Measurements from ENCODE around the gene AGER.
A peak's percentile ranks its signal among the peaks of the same experiment; 100 is the strongest.

The AGER gene

DNA sequence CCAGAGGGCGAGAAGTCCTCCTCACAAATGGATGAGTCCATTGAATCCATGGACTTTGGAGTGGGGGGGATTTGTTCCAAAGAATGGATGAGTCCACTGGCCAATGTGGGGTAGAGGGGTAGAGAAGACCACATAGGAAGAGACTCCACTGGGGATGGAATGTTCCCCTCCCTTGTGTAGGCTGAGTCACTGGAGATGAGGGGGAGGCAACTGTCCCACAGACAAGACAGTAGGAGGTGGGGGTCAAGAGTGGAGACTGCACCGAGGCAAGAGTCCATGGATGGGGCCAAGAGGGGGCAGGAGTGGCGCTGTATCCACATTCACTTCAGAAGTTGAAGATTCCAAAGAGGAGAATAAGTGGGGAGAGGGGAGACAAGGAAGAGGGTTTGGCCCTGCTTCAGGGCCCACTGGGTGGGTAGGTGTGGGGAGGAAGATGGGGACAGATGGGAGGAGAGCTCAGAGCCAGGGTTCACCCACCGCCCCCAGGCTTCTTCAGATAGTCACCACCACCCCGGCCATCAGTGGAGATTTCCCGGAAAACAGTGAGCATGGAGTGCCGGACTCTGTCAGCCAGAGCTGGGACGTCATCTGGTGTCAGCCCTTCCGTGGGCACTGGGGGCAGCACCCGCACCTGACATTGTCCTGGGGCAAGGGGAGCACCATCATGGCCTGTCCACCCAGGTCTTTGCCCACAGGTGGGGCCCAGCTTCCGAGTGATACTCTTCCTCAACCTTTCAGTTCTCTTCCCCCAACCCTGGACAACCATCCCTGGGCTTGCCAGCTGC is 15.1 kb downstream of the AGER start:
- no peak for DNase-seq (ENCODE audit: low spot score)

DNA sequence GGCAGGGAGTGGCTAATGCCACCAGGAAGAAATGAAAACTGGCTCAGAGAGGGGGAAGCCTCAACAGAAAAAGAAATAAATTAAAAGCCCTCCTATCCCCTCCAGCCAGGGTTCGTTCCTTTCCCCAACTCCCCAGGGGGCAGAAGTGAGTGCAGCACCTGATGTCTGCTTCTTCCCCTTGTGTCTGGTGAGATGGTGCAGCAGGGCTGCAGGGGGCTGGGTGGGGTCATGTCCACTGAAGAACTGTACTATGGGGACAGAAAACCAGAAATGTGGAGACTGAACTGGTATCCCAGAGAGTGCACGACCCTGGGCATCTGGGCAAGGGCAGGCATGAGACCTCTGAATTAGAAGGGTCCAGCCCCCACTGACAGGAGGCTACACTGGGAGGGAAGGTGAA is 15.7 kb downstream of the AGER start:
- DNase-seq (ENCODE audit: low spot score) = no peak

DNA sequence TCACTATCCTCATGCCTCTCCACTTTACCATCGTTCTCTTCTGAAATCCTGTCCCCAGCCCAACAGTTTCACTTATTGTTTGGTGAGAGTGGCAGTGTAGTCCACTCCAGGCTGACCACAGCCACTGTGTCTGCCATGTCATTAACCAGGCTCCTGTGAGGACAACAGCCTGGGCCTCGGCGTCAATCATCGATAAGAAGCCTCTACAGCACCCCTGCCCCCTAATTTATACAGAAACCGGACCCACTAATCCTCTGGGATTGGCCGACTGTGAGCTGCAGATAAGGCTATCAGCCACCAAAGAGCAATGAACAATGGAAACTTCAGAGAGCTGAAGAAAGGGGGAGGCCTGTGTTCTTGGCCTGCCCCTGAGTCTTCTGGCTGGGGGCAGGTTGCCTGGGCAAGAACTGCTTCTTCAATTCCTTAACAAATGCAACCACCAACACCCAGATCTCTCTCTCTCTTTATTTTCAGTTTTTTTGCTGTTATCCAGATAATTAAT is 16.2 kb downstream of the AGER start:
- DNase-seq (ENCODE audit: low spot score) = no peak

DNA sequence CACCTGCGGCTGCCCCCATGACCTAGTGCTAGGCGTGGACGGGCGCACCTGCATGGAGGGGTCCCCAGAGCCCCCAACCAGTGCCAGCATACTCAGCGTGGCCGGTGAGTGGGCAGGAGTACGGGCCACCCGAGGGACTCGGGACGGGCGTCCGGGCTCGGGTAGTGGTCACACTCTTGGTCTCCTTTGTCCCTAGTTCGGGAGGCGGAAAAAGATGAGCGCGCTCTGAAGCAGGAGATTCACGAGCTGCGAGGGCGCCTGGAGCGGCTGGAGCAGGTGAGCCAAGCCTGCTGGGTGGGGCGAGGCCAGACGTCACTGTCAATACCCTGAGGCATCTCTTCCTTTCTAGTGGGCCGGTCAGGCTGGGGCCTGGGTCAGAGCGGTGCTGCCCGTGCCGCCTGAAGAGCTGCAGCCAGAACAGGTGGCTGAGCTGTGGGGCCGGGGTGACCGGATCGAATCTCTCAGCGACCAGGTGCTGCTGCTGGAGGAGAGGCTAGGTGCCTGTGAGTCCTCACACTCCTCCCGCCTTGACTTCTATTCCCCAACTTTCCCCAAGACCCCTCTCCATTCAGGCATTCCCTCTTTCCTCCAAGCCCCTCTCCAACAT is 16.8 kb downstream of the AGER start:
- no peak for DNase-seq (ENCODE audit: low spot score)

DNA sequence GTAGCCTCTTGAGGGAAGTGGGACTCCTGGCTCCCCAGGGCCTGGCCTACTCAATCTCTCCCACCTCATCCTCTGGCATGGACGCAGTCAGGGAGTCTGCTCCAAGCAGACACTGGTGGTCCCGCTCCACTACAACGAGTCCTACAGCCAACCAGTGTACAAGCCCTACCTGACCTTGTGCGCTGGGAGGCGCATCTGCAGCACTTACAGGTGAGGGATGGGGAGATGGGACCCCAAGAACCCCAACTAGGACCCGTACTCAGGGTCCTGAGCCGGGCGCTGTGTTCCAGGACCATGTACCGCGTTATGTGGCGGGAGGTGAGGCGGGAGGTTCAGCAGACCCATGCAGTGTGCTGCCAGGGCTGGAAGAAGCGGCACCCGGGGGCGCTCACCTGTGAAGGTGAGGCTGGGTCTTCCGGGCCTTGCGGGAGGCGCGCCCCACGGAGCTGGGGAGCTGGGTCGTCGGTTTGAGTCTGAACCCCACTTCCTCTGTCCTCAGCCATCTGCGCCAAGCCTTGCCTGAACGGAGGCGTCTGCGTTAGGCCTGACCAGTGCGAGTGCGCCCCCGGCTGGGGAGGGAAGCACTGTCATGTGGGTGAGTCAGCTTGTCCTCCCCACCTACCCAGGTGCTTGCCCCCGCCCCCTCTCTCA is 17.5 kb downstream of the AGER start:
- no peak for DNase-seq (ENCODE audit: low spot score)

DNA sequence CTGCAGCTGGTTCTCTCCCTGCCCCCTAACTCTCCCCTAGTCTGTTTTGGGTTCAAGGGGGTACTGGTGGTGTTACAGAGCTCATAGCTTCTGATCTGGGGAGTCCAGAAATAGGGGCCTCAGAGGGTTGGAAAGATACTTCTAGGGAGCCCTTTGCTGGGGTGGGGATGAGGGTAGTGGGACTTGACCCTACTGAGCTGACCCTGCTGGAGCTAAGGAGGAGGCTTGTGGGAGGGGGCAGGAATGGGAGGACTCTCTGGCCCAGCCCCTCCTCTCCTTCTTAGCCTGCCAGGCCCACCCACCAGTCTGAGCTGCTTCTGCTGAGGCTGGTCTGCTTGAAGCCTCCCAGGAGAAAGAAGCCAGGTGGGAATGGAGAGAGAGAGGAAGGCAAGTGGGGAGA is 19.8 kb downstream of the AGER start, which contains the start of gene EGFL8:
Gene EGFL8 (plus strand): TSS at position 301 of the 400 bp plus-strand sequence. CDS start 1,571 bp downstream, outside the sequence.
- no peak for DNase-seq (ENCODE audit: low spot score)

DNA sequence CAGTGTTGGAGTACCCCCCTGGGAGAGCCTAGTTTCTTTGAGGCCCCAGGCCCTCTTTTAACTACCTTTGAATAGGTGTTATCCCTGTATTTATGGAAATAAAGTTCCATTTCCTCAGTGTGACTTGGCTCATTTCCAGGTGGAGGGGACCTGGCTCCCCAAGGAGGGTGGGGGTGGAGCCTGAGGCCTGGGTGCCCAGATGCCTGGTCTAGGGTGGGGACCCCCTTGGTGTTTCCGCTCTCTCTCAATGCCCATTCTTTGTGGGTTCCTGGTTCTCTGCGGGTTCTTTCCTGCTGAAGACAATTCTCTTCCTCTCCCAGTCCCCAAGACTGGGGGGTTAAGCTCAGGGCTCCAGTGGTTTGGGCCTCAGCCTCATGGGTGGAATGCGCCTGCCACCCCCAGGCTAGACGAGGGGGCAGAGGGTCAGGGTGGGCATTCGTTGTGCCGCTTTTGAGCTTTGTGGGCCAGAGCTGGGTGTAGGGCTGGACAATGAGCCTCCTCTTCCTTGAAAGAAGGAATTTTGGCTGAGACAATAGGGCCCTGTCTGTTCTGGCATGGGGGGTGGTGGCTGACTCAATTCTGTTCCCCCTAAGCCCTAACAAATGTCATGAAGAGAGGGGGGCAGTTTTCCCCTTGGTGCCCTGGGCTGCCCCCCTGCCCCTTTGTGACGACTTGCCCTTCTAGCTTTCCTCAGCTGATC is 20.3 kb downstream of the AGER start:
- DNase-seq (ENCODE audit: low spot score) = no peak

DNA sequence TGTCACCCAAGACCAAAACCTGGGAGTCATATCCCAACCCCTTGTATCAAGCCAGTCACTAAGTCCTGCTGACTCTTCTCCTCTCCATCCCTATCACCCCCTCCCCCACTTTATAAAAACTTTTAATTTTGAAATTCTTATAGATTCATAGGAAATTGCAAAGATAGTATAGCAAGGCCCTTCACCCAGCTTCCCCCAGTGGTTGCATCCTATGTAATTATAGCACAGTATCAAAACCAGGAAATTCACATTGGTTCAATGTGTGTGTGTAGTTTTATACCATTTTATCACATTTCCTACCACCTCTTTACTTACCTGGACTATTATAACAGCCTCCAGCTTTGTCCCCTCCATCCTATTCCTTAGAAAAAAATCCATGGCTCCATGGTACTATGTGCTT is 26.0 kb downstream of the AGER start:
- no peak for DNase-seq (ENCODE audit: low spot score)

DNA sequence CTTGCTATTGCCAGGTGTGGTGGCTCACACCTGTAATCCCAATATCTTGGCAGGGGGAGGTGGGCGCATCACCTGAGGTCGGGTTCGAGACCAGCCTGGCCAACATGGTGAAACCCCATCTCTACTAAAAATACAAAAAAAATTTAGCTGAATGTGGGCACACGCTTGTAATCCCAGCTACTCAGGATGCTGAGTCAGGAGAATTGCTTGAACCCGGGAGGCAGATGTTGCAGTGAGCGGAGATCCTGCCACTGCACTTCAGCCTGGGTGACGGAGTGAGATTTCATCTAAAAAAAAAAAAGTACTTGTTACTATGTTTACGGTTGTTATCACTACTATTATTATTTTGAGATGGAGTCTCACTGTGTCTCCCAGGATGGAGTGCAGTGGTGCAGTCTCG is 27.2 kb downstream of the AGER start:
- DNase-seq (ENCODE audit: low spot score) = no peak

DNA sequence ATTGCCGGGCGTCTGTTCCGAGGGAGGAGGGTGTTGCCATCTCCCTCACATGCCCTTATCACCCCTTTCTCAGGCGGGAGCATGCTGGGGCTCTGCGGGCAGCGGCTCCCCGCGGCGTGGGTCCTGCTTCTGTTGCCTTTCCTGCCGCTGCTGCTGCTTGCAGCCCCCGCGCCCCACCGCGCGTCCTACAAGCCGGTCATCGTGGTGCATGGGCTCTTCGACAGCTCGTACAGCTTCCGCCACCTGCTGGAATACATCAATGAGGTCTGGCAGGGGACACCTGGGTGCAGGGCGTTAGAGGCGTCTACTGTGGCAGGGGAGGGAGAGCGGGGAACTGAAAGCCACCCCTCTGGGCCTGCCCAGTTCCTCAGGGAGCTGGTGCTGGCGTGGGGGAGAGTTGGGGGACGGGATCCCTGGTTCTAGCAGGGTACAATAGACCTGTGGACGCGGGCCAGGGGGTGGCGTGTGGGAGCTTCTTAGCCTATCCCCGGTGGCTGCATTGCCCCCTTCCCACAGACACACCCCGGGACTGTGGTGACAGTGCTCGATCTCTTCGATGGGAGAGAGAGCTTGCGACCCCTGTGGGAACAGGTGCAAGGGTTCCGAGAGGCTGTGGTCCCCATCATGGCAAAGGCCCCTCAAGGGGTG is 29.4 kb downstream of the AGER start:
- peak; percentile 75 for DNase-seq (ENCODE audit: low spot score)

DNA sequence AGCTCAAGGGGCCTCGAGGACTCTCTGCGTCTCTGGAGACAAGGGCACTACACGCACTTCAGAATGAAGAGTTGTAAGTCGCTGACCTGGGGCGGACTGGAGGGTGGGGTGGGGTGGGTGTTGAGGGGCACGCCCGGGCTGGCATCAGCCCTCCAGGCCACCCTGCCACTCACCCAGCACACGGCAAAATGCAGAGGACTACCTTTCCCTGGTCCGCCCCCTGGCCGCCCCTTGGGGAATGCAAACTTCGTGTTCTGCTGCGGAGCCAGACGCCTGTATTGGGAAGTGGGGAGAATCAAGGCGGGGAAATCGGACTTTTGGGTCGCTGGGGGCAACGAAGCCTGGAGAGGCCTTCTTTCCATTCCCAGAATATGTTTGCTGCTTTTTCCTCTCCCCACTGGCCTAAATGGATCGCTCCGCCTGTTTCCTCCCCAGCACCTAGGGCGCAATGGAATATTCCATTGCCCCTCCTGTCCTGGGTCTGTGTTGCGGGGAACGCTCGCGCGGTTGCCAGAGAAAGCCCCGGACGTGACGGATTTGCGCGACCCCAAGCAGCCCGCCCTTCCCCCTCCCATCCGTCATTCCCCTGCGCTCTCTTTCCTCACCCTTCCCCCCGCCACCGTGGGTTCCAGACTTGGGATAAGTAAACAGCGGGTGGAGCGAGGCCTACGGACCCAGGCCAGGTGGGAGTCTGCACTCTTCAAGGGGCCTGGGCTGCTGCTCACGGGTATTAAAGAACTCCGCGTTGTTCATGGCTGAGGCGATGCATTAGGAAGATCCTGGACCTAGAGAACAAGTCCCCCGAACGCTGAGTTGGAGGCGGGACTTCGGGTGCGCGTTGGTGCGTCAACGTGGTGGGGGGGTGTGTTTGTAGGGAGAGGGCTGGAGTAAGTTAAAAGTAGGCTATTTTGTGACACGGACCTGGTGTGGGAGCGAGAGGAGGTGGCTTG is 30.2 kb downstream of the AGER start, which contains the start of gene PPT2:
Gene PPT2 (plus strand): TSS at position 578 of the 950 bp plus-strand sequence. CDS start 454 bp downstream, outside the sequence.
- DNase-seq (ENCODE audit: low spot score) = peak; percentile 93

DNA sequence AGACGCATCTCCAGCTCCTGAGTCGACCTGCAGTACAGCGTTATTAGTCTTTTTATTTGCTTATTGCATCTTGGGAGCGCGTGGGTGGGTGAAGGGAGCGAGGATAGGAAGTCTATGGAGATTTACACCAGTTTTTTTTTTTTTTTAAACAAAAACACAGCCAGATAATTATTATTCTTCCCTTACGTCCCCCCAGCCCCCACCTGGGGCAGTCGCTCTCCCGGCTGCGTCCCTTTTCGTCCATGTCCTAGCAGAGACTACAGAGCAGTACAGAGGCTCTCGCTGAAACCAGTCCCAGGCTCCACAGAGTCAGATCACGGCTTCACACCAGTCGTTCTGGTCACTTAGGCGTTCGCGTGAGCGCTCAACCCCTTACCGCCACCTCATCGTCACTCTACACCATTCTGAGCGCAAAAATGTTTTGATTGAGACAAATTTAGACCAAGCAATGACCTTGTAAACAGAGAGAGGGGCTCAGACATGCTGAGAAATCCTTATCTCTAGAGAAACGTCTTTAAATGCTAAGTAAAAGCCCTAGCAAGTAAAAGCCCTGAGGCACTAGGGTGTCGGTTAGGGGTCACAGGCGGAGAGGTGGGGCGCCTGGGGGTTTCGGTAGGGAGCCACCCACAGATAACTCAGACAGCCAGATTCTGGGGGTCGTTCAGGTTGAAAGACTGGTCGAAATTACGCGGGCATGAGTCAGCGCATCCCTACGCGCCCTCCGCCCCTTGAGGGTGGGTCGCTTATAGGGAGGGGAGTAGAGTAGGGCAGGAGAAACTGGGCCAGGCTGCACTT is 31.1 kb downstream of the AGER start:
- no peak for DNase-seq (ENCODE audit: low spot score)

DNA sequence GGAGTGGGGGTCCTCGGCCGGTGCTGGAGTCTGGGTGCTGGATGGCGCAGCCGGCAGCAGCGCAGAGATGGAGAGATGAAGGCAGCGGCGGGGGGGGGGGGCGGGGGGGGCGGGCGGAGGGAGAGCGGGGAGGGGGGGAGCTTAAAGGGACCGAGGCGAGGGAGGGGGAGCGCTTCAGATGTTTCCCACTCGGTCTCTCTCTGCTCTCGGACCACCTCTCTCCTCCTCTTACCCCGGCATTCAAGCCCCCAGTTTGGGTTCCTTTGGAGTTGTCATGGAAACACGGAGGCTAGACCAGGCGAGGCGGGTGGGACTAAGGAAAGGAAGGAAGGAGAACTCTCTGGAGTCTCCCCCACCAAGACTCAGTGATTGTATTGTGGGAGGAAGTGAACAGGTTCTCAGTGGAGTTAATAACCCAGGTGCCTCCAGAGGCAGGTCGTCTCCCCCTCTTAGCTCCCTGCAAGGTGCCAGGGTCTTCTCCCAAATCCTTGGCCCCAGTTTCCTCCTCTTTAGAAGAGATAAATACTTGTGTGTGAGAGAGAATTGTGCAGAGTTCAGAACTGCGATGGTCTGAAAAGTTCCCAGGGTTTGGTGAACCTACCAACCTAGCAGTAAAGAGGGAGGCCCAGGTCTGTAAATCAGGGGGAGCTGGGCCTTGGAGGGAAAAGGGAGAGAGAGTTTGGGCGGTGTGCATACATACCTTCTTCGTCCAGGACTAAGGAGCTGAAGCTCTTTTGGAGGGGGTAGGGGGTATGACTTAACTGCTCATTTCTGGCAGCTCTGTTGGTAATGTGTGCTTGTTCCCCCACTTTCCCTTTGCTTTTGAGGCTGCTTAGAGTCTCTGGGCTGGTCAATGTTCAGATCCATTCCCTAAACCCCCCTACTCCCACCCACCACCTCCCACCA is 31.9 kb downstream of the AGER start, which contains the start of gene PRRT1:
Gene PRRT1 (minus strand): TSS at position 77 of the 906 bp plus-strand sequence. CDS start 112 bp downstream, outside the sequence.
- no peak for DNase-seq (ENCODE audit: low spot score)

DNA sequence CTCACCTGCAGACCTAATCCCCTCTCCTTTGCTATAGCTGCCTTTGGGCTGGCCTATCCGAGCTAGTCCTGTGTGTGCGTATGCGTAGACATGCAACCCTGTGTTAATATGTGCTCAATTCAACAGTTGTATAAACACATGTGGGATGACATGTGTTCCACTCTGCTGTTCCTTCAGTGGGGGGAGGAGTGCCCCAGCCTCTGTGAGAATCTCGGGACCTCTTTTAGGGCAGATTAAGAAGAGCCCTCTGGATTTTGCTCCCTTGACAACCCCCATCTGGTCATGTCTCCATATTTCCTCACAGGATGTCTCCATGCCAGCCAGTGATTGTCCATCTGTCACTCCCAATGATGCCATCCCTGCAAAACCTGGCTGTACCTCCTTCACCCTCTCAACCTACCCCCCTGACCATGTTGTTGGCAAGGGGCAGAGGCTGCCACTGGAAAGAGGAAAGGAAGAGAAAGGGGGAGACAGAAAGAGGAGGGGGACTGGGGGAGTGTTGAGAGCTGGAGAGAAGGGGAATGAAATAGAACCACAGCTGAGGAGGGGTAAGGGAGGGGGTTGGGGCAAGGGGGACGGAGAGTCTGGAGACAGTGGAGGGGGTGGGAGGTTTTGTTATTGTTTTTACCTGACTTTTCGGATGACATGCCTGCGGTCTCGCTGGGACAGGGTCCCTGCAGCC is 32.7 kb downstream of the AGER start:
- no peak for DNase-seq (ENCODE audit: low spot score)

DNA sequence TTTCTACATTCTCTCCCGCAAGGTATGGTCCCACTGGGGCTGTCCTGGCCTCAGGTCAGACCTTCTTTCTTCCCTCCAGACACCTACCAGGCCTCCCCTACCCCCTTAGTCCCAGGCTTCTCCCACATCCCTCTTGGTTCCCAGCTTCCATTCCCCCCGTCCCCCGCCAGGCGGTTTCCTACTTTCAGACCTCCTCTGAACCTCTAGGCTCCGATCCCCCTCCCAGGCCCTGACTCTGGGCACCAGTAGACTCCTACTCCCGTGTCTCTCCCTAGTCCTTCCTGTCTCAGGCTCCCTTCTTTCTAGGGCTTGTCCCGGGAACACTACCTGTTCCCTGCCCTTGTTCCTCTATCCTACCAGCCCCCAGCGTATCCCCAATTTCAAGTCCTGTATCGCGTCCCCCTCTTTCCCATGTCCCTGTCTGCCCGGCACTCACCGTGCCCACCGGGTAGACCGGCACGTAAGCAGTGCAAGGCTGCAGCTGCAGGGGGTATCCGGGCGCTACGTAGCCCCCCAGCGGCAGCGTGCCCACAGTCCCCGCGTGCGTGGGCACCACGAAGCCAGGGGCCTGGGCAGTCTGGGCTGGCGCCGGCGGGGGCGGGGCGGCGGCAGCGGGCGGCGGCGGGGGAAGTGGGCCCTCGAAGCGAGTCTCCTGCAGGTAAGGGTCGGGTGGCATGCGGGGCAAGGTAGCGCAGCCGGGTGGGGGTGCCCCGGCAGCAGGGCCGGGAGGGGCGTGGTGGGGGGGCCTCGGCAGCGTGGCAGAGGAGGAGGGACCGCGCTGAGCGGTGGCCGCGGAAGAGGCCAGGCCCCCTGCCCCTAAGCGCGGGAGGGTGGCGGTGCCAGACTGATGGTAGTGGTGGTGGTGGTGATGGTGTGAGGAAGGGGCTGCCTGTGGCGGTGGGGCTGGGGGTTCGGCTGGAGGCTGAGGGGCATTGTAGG is 33.9 kb downstream of the AGER start:
- DNase-seq (ENCODE audit: low spot score) = no peak

DNA sequence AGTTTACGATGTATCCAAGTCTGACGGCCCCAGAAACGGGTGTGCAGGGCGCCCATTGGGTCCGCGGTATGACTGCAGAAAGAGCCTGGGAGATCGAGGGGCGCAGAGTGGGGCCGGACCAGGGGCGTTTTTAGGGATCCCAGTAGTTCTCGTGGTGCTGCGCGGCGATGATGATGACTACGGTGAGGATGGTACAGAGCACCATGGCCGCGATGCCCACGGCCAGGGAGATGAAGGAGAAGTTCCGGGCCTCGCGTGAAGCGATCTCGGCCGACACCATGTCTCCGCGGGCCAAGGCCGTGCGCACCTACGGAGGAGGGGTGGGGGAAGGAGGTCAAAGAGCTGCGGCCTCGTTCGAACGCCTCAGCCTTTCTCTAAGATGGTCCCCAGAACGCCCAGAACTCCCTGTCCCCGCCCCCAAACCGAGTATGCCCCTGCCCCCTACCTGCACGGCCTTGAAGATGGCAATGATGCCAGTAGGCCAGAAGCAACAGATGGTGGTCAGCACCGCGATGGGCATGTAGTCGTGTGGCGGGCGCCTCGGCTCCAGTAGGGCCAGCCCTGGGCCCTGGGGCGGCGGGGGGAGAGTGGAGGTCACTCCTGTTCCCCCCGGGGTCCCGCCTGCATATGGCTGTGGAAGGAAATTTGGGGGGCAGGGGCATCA is 34.8 kb downstream of the AGER start:
- DNase-seq (ENCODE audit: low spot score) = no peak
